CD4-positive, alpha-beta T cell treated with Interleukin-21 for 1 hour (primary cell): Measurements from ENCODE around the gene GPR62.
"Not testable (repeated sequence)": the region's sequence is repeated elsewhere in the genome, so short reads cannot be mapped to it uniquely, and the experiment has no call there.

Source experiments
- DNase-seq: peaks from one replicate; pipeline ENCODE4 v3.0.0-alpha.2; 2020

GPR62 gene

DNA sequence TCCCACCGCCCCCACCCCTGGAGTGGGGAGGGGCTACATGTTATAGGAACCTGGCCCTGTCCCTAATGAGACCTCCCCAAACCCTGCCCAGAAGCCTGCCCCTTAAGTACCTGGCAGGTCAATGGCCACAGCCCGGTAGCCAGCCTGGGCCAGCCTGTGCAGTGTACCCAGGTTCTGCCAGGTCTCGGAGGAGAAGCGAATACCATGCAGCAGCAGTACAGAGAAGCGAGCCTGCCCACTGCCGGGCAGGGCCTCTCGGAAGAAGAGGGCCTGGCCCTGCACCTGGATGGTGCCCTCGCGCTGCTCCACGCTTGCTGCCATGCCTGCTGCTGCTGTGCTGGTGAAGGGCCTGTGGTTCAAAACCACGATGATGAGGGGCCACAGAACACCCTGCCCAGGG, 16.2 kb downstream of the GPR62 start:
- DNase-seq, result no peak

DNA sequence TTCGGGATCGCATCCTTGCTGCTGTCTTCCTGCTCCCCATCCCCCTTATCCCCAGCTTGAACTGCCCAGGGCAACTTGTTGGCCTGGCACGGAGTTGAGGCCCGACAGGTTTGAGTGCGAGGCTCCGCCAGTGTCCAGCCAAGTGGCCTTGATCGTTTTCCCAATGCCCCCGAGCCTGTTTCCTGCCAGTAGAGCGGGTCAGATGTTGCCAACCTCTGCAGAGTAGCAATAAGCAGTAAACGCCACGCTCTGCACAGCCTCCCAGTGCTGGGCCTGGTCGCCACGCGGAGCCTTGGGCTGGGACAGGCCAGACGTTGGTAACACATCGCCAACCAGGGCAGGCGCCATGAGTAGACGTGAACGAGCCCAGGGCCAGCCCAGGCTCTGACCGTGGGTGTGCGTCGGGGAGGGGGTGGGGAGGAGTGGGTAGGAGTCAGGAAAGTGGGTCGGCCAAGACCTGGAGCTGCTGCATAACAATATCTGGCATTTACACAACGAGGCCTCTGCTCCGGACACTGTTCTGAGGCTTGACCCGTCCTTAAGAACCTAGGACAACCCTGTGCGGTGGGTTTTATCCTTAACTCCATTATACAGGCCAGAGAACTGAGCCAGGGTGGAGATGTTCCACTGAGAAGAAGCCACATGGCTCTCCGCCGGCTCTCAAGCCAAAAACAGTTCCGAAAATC, 19.2 kb downstream of the GPR62 start:
- DNase-seq, result no peak

DNA sequence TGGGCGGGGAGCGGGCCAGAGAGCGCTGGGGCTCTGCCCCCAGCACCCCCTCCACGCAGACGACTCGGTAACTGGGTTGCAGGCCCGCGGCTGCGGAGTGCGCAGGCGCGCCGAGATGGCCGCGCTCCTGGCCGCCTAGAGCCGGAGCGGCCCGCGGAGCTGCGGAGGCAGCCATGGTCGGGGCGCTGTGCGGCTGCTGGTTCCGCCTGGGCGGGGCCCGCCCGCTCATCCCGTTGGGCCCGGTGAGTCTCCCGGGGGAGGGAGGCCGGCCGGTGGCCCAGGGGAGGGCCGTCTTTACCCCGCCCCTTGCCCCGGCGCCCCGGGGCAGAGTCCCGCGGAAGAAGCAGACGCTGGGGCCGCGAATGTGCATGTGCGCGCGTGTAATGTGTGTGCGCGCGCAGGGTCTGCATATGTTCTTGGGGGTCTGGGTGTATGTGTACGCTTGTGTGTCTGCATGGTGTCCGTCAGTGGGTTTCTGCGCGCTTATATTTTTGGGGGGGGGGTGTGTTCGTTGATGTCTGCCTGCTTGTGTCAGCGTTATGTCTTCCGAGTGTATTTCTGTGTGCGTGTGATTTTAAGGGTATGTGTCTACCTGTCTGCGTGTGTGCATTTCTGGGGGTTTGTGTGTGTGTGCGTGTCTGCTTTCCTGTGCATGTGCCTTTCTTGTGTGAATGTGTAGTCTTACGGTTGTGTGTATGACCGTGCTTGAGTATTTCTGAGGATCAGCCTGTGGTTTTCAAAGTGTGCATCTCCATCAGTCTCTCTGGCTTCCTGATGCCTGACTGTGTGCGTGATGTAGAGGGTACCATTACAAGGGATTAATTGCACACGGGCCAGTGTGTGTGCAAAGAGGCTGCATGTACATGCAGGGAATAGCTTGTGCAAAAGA, 20.0 kb downstream of the GPR62 start, which contains the start of gene ABHD14A:
TSS of gene ABHD14A (plus strand) at position 102 of the 889 bp plus-strand sequence. CDS start at position 174, 72 bp downstream.
- peak; percentile 86 for DNase-seq

DNA sequence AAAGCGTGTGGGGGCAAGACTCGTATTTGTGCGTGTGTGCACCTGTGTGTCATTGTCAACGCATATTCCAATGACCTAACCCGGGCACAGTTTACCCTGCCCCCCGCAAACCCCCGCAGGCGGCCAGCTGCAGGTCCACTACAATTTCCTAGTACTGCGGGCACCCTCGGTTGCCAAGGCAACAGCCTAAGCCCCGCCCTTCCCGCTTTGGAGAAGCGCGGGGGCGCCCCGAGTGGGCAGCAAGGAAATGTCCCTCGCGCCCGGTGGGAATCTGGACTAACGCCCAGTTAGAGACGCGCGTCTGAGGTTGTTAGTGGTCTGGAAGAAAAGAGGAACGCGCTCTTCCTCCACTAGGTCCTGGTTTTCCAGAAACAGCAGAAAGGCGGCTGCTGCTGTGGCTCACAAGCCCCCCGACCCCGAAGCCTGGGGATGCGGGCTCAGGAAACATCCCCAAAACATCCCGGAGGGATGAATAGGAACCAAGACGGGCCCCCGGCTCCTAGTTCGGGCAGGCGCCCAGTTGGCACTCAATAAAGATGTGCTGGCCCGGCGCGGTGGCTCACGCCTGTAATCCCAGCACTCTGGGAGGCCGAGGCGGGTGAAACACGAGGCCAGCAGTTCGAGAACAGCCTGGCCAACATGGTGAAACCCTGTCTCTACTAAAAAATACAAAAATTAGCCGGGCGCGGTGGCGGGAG, 20.8 kb downstream of the GPR62 start:
- peak; percentile 50 for DNase-seq

DNA sequence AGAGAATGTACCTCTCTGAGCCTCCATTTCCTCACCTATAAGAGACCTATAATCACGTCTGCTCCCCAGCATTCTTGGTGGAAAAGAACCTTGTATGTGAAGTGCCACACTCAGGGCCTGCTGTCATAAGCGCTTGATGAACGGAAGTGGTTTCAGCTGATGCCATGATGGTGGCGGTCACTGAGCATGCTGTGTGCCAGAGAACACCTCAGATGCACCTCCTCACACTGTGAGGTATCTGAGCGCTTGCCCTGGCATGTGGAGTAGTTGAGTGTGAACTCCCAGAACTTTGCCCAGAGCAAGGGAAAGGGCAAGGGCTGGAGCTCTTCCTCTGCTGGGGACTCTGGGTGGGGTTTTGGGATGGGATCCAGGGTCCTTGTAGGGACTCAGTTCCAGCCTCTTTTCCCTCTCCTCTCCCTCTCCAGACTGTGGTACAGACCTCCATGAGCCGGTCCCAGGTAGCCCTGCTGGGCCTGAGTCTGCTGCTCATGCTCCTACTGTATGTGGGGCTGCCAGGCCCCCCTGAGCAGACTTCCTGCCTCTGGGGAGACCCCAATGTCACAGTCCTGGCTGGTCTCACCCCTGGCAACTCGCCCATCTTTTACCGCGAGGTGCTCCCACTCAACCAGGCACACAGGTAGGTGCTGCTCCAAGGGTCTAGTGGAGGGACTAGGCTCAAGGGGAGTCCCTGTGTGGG, 22.4 kb downstream of the GPR62 start:
- DNase-seq, result peak; percentile 55

DNA sequence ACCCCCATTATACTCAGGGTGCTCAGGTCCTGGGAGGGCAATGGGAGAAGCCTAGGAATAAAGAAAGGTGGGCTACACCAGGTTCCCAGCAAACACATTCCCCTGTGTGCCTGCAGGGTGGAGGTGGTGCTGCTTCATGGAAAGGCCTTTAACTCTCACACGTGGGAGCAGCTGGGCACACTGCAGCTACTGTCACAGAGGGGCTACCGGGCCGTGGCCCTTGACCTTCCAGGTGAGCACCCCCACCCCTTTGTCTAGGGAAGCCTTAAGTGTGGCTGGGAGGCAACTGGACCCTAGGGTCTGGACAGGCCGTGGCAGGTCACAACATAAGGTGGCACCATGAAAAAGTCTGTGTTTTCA, 22.9 kb downstream of the GPR62 start:
- no peak for DNase-seq

DNA sequence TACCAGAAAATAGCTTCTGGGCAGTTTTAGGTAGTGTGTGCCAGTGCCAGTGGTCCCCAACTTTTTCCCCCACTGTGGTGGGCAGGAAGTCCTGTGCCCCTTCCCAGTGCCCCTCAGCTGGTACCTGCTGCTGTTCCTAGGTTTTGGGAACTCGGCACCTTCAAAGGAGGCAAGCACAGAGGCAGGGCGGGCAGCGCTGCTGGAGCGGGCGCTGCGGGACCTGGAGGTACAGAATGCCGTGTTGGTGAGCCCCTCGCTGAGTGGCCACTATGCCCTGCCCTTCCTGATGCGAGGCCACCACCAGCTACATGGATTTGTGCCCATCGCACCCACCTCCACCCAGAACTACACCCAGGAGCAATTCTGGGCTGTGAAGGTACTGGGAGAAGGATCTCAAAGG, 25.1 kb downstream of the GPR62 start:
- DNase-seq, result no peak

DNA sequence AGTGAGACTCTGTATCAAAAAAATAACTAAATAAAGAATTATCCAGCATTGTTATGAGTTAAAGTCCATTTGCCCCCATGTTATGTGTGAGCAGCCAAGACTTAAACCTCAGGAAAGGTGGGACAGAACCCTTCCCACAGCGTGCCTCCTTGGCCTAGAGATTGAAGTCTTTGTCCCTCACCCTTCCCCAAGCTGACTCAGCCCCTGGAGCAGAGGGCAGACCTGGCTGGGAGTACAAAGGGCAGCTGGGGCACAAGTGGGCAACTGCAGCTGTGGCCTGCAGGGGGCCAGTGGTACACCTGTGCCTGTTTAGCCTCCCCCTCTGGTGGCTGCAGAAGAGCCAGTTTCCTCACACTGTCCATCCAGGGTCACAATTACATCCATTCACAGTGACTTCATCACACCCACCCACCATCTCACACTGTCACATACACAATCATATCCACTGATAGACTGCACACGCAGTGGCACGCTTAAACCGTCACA, 27.2 kb downstream of the GPR62 start:
- DNase-seq, result peak; percentile 20

DNA sequence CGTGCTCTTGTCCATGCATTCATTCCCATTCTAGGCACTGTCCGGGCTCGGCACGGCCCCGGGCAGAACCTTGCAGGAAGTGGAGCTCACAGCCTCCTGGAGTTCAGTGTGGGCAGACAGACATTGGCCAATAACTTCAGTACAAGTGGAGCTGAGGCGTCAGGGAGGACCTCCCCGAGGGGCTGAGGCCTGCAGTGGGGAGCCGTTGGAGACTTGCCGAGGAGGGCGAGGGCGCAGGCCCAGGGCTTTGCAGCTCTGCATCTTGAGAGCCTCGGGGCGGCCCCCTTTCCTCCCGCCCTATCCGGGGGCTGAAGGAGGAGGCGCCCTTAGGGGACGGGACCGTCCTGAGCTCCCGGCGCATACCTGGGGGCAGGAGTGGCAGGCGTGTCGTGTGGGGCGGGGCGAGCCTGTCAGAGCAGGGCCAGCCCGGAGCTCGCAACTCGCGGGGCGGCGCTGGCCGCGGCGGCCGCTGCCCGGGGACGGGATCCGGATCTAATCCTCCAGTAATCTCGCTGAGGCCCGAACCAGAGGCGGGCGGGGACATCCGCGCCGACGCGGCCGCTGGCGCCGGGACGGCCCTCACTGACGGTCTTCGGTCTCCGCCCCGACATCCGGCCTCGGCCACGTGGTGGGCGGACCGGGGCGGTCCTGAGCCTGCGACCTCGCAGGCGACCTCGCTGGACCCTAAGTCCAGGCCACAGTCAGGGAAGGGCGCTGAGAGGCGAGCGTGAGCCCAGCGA, 27.8 kb downstream of the GPR62 start, which contains the start of gene ACY1:
TSS of gene ACY1 (plus strand) at position 698 of the 740 bp plus-strand sequence. CDS start 530 bp downstream, outside the sequence.
- DNase-seq, result peak; percentile 78

DNA sequence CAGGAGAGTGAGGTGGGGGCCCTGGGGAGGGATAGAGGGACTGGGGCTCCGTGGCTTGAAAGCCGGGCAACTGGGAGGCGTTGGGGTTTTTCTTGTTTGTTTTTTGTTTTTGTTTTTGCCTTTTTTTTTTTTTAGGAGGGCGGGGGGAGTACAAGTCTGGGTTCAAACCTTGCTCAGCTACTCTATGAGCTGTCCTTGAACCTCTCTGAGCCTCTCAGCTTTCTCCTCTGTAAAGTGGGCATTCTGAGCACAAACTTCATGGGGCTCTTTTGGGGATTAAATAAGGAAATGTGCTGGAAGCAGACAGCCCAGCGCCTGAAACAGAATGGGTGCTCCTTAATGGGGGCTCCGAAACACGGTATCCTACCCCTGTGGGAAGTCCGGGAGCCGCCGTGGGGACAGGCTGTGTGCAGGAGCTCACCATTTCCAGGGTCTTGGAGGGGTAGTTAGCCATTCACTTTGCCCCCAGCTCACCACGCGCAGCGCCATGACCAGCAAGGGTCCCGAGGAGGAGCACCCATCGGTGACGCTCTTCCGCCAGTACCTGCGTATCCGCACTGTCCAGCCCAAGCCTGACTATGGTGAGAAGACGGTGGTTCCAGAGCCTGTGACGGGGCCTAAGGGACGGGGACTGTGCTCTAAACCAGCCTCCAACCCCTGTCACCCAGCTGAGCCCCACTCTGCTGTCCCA, 28.5 kb downstream of the GPR62 start:
- DNase-seq, result no peak

DNA sequence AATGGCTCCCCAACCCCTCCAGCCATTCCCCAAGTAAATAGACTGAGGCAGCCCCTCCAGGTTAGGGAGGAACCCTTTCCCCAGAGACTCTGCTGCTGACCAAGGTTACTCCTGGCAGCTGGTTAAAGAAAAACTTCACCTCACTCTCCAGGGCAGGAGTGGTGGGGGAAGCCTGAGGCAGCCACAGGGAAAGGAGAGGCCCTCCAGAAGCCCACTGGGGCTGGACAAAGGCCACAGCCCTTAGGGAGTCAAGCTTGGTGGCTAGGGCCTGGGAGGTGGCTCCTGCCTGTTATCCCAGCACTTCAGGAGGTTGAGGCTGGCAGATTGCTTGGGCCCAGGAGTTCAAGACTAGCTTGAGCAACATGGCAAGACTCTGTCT, 29.1 kb downstream of the GPR62 start:
- no peak for DNase-seq

DNA sequence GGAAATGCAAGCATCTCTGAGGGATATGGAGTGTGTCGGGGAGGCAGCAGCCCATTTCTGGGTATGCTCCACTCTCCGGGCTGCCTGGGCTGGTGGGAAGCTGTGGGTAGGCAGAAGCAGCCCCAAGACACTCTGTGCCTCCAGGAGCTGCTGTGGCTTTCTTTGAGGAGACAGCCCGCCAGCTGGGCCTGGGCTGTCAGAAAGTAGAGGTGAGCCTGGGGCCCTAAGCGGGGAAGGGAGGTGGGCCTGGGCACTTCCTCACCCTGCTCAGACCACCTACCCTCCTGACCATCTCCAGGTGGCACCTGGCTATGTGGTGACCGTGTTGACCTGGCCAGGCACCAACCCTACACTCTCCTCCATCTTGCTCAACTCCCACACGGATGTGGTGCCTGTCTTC, 29.9 kb downstream of the GPR62 start:
- DNase-seq, result no peak

DNA sequence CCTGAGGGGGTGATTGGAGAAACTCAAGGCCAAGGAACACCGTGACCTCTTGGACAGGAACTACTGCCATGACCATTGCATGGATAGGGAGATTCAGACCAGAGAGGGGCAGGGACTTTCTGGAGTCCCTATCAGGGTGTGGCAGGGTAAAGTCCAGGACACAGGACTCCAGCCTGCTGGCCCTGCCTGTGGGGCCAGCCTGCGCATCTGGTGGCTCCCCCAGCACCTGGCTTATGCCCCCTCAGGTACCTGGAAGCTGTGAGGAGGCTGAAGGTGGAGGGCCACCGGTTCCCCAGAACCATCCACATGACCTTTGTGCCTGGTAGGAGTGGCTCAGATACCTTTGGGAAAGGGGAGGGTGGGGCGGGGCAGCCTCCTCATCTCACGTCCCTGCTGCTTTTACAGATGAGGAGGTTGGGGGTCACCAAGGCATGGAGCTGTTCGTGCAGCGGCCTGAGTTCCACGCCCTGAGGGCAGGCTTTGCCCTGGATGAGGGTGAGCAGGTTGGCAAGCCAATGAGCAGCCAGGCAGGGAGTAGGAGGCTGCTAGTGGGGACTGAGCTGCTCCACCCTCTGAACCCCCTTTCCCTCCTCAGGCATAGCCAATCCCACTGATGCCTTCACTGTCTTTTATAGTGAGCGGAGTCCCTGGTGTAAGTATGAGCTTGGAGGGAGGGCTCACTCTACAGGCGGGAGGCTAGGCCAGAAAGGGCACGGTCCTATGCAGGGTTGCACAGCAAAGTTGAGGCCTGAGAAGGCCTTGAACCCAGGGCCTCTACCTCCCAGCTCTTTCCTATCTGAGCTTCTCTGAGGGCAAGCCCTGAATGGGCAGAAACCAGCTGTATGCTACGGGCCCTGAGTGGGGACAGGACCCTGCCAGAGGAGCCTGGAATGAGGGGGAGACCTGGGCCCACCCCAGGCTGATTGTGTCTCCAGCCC, 31.1 kb downstream of the GPR62 start:
- DNase-seq, result no peak

DNA sequence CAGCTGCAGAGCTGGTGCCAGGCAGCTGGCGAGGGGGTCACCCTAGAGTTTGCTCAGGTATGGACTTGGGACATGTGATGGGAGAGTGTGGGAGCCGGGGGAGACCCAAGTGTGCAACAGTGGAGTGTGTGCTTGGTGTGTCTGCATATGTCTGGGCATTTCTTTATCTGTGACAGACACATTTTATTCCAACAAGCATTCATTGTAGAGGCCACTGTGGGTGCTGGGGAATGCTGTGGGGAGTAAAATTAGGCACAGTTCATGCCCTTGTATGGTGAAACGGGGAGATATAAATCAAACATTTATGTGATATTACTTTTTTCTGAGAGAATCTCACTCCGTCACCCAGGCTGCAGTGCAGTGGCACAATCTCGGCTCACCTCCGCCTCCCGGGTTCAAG, 32.4 kb downstream of the GPR62 start:
- DNase-seq, result no peak

DNA sequence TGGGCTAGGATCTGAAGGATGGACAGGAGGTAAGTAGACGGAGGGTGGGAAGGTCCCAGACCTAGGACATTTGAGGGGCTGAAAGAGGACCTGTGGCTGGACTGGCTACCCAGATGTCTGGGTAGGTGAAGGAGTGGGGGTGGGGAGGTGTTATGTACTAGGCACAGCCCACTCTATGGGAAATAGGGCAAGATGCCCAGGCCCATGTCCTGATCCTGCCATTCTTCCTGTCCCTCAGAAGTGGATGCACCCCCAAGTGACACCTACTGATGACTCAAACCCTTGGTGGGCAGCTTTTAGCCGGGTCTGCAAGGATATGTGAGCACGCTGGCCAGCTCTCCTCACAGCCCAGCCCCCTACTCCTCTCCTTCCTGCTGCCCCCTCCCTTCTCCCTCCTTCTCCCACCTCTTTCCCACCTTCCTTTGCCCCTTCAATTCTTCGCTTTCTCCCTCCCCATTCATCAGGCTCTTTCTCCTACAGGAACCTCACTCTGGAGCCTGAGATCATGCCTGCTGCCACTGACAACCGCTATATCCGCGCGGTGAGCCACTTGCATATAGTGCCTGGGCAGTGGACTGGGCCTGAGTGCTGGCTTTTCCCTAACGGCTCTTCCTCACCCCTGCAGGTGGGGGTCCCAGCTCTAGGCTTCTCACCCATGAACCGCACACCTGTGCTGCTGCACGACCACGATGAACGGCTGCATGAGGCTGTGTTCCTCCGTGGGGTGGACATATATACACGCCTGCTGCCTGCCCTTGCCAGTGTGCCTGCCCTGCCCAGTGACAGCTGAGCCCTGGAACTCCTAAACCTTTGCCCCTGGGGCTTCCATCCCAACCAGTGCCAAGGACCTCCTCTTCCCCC, 33.3 kb downstream of the GPR62 start:
- no peak for DNase-seq

DNA sequence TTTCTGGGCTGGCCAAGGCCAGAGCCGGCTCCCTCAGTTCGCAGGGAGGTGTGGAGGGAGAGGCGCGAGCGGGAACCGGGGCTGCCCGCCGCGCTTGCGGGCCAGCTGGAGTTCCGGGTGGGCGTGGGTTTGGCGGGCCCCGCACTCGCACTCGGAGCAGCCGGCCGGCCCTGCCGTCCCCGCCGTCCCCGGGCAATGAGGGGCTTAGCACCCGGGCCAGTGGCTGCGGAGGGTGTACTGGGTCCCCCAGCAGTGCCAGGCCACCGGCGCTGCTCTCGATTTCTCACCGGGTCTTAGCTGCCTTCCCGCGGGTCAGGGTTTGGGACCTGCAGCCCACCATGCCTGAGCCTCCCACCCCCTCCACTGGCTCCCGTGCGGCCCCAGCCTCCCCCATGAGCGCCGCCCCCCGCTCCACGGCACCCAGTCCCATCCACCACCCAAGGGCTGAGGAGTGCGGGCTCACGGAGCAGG, 35.4 kb downstream of the GPR62 start:
- DNase-seq, result not testable (repeated sequence)

DNA sequence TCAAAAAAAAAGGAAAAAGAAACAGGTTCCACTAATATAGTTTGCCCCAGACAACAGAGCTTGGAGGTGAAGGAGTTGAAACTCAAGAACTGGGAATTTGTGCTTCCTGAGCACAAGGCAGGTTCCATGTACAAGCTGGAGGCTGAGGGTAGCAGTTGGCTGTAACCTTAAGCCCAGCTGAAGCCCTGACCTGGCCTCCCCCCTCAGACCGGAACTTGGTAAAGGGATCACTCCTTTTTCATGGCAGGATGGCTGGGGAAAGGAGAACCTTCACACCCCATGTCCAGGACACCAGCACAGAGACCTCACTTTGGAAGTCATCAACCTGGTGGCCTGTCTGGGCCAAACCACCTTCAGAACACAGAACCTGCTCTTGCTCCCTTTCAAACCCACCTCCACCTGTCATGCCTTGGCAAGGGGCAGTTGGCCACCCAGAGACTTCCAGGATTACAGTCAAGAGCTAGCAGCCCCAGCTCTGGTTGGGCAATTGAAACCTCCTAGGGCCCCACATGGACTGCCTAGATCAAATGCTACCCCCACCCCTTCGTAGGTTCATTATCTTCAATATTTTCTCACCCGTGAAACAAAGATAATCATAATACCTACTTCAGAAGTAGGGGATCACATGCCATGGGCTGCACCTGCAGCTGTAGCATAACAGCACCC, 37.0 kb downstream of the GPR62 start:
- DNase-seq, result no peak

DNA sequence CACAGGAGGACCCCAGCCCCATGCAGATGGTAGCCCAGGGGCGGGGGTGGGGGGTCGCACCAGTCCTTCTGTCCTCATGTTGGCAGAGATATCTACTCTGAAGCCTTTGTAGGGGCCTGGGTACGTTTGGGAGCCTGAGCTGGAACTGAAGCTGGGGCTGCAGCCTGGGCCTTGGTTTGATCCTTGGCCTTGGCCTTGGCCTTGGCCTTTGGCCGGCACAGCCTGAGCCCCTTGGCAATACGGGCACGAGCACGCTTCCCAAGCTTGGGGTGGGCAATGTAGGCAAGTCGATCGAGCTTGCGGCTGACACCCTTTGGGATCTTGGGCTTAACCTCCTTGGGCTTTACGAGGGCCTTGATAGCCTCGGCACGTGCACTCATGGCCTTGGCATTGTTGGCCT, 38.5 kb downstream of the GPR62 start:
- not testable (repeated sequence) for DNase-seq
